K562 (cell line): ENCODE results near the gene PPARD. TPM values are rescaled to one million over a fixed set of nuclear protein-coding genes. Genes with fewer than 3 reads are reported as not detected.
A peak's percentile ranks its signal among the peaks of the same experiment; 100 is the strongest.

ENCODE experiments used
- NEUROD1 ChIP-seq: fragments of 150-350 bp; IDR thresholded peaks from 2 replicates; pipeline ENCODE4 v1.6.1; 2014; ENCODE audit warnings: borderline replicate concordance, low read length, low read depth; ENCODE audit not compliant: partially characterized antibody
- RBM17 ChIP-seq: fragments of 200-400 bp; formaldehyde crosslinking; IDR thresholded peaks from 2 replicates; pipeline ENCODE4 v1.6.1; 2017; ENCODE audit warnings: low read depth, mild to moderate bottlenecking, low read length, borderline replicate concordance
- RFX1 ChIP-seq: fragments of 450-650 bp; IDR thresholded peaks from 2 replicates; pipeline ENCODE4 v1.6.1; 2016; ENCODE audit warnings: mild to moderate bottlenecking, moderate library complexity
- TCFL5 ChIP-seq: fragments of 250-450 bp; sonication (Bioruptor Pico); conservative IDR thresholded peaks from 2 replicates; pipeline ENCODE4 v1.6.1; 2021; ENCODE audit warnings: mild to moderate bottlenecking, moderate library complexity, matching md5 sums
- polyA plus RNA-seq, 8 experiments: library from polyadenylated mRNA; depleted of rRNA in 4 of 8; stranded (reverse) in 5 of 8; unstranded in 3 of 8; fragments of >200 nt; fragmentation: Nextera tagmentation in 2 of 8; fragmentation: Illumina TruSeq in 1 of 8; extraction: Ambion mirVana in 2 of 8; extraction: Trizol in 1 of 8; gene quantifications; 2 replicates each; pipeline versions ENCODE4 v1.2.1 to v1.2.3, GENCODE V29; 2011 to 2014; ENCODE audit warnings: inconsistent platforms in 1 of 8, missing spikeins in 1 of 8
- total RNA-seq, 7 experiments: library from RNA; depleted of rRNA in 6 of 7; stranded (reverse); fragments of >200 nt in 6 of 7; fragmentation: Illumina TruSeq in 2 of 7; extraction: Trizol in 2 of 7; gene quantifications; 2 replicates each; pipeline versions ENCODE4 v1.2.1 to v1.2.3, GENCODE V29; 2011 to 2021; ENCODE audit warnings: low replicate concordance in 1 of 7
- TF ChIP-seq, protein P1 (sequence below): fragments of 450-650 bp; IDR thresholded peaks from 2 replicates; pipeline ENCODE4 v1.6.1; 2016; ENCODE audit warnings: mild to moderate bottlenecking, moderate library complexity

Gene PPARD
- total and polyA plus RNA-seq, 9 of the 15 experiments (the other 6 are each of a cell fraction or from before 2014, with no cell fraction given): 0.14 to 13.2 (median 3.8) TPM

GRCh38 chr6:35468181-35468979 lies 126.0 kb downstream of the PPARD start, which contains the start of gene RPL10A (continued):
- TF ChIP-seq, protein P1, sequence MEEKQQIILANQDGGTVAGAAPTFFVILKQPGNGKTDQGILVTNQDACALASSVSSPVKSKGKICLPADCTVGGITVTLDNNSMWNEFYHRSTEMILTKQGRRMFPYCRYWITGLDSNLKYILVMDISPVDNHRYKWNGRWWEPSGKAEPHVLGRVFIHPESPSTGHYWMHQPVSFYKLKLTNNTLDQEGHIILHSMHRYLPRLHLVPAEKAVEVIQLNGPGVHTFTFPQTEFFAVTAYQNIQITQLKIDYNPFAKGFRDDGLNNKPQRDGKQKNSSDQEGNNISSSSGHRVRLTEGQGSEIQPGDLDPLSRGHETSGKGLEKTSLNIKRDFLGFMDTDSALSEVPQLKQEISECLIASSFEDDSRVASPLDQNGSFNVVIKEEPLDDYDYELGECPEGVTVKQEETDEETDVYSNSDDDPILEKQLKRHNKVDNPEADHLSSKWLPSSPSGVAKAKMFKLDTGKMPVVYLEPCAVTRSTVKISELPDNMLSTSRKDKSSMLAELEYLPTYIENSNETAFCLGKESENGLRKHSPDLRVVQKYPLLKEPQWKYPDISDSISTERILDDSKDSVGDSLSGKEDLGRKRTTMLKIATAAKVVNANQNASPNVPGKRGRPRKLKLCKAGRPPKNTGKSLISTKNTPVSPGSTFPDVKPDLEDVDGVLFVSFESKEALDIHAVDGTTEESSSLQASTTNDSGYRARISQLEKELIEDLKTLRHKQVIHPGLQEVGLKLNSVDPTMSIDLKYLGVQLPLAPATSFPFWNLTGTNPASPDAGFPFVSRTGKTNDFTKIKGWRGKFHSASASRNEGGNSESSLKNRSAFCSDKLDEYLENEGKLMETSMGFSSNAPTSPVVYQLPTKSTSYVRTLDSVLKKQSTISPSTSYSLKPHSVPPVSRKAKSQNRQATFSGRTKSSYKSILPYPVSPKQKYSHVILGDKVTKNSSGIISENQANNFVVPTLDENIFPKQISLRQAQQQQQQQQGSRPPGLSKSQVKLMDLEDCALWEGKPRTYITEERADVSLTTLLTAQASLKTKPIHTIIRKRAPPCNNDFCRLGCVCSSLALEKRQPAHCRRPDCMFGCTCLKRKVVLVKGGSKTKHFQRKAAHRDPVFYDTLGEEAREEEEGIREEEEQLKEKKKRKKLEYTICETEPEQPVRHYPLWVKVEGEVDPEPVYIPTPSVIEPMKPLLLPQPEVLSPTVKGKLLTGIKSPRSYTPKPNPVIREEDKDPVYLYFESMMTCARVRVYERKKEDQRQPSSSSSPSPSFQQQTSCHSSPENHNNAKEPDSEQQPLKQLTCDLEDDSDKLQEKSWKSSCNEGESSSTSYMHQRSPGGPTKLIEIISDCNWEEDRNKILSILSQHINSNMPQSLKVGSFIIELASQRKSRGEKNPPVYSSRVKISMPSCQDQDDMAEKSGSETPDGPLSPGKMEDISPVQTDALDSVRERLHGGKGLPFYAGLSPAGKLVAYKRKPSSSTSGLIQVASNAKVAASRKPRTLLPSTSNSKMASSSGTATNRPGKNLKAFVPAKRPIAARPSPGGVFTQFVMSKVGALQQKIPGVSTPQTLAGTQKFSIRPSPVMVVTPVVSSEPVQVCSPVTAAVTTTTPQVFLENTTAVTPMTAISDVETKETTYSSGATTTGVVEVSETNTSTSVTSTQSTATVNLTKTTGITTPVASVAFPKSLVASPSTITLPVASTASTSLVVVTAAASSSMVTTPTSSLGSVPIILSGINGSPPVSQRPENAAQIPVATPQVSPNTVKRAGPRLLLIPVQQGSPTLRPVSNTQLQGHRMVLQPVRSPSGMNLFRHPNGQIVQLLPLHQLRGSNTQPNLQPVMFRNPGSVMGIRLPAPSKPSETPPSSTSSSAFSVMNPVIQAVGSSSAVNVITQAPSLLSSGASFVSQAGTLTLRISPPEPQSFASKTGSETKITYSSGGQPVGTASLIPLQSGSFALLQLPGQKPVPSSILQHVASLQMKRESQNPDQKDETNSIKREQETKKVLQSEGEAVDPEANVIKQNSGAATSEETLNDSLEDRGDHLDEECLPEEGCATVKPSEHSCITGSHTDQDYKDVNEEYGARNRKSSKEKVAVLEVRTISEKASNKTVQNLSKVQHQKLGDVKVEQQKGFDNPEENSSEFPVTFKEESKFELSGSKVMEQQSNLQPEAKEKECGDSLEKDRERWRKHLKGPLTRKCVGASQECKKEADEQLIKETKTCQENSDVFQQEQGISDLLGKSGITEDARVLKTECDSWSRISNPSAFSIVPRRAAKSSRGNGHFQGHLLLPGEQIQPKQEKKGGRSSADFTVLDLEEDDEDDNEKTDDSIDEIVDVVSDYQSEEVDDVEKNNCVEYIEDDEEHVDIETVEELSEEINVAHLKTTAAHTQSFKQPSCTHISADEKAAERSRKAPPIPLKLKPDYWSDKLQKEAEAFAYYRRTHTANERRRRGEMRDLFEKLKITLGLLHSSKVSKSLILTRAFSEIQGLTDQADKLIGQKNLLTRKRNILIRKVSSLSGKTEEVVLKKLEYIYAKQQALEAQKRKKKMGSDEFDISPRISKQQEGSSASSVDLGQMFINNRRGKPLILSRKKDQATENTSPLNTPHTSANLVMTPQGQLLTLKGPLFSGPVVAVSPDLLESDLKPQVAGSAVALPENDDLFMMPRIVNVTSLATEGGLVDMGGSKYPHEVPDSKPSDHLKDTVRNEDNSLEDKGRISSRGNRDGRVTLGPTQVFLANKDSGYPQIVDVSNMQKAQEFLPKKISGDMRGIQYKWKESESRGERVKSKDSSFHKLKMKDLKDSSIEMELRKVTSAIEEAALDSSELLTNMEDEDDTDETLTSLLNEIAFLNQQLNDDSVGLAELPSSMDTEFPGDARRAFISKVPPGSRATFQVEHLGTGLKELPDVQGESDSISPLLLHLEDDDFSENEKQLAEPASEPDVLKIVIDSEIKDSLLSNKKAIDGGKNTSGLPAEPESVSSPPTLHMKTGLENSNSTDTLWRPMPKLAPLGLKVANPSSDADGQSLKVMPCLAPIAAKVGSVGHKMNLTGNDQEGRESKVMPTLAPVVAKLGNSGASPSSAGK: peak; percentile 87
- TF ChIP-seq NEUROD1: peak; percentile 93
- 0 out of 2 replicates have a peak, but pooled peaks have one; percentile 26 for TF ChIP-seq TCFL5 (CRISPR knock-in tag)
- no peak for TF ChIP-seq RFX1
- no peak for TF ChIP-seq RBM17
